ENCODE data around the gene NPHP1.
"Not testable (repeated sequence)": the region's sequence is repeated elsewhere in the genome, so short reads cannot be mapped to it uniquely, and the experiment has no call there.

NPHP1 gene

GRCh38 chr2:110197452-110197851, 7.4 kb downstream of the NPHP1 start:
- DNase-seq (ENCODE audit: low read depth in 2 of 2): no peak

- not testable (repeated sequence) for DNase-seq (ENCODE audit: low read depth in 2 of 2)
Observed at GRCh38 chr2:110190169-110190568, 14.6 kb downstream of the NPHP1 start.

GRCh38 chr2:110182449-110182848, 22.4 kb downstream of the NPHP1 start:
- no peak for DNase-seq (ENCODE audit: low read depth in 2 of 2)

- DNase-seq (ENCODE audit: low read depth in 2 of 2): no peak
Observed at GRCh38 chr2:110180036-110180435, 24.8 kb downstream of the NPHP1 start.

GRCh38 chr2:110173523-110173922, 31.3 kb downstream of the NPHP1 start:
- DNase-seq (ENCODE audit: low read depth in 2 of 2): no peak

- no peak for DNase-seq (ENCODE audit: low read depth in 2 of 2)
Observed at GRCh38 chr2:110172506-110172905, 32.3 kb downstream of the NPHP1 start.

GRCh38 chr2:110170102-110170501, 34.7 kb downstream of the NPHP1 start:
- DNase-seq (ENCODE audit: low read depth in 2 of 2): no peak

GRCh38 chr2:110167326-110168000, 37.4 kb downstream of the NPHP1 start:
- no peak for DNase-seq (ENCODE audit: low read depth in 2 of 2)

- DNase-seq (ENCODE audit: low read depth in 2 of 2): no peak
Observed at GRCh38 chr2:110166266-110166665, 38.5 kb downstream of the NPHP1 start.

GRCh38 chr2:110157153-110157793, 47.5 kb downstream of the NPHP1 start:
- no peak for DNase-seq (ENCODE audit: low read depth in 2 of 2)

- DNase-seq (ENCODE audit: low read depth in 2 of 2): not testable (repeated sequence)
Observed at GRCh38 chr2:110154828-110155227, 50.0 kb downstream of the NPHP1 start.

GRCh38 chr2:110154188-110154587, 50.6 kb downstream of the NPHP1 start:
- DNase-seq (ENCODE audit: low read depth in 2 of 2): not testable (repeated sequence)

GRCh38 chr2:110153416-110153815, 51.4 kb downstream of the NPHP1 start:
- no peak for DNase-seq (ENCODE audit: low read depth in 2 of 2)

GRCh38 chr2:110152943-110153342, 51.9 kb downstream of the NPHP1 start:
- no peak for DNase-seq (ENCODE audit: low read depth in 2 of 2)

GRCh38 chr2:110149330-110150220, 55.2 kb downstream of the NPHP1 start:
- no peak for DNase-seq (ENCODE audit: low read depth in 2 of 2)

GRCh38 chr2:110146945-110147332, 57.9 kb downstream of the NPHP1 start:
- no peak for DNase-seq (ENCODE audit: low read depth in 2 of 2)

GRCh38 chr2:110146183-110146944, 58.4 kb downstream of the NPHP1 start:
- no peak for DNase-seq (ENCODE audit: low read depth in 2 of 2)

- no peak for DNase-seq (ENCODE audit: low read depth in 2 of 2)
Observed at GRCh38 chr2:110143982-110144381, 60.8 kb downstream of the NPHP1 start.

GRCh38 chr2:110140401-110140800, 64.4 kb downstream of the NPHP1 start:
- DNase-seq (ENCODE audit: low read depth in 2 of 2): no peak

- DNase-seq (ENCODE audit: low read depth in 2 of 2): no peak
Observed at GRCh38 chr2:110134025-110134424, 70.8 kb downstream of the NPHP1 start.

- no peak for DNase-seq (ENCODE audit: low read depth in 2 of 2)
Observed at GRCh38 chr2:110131166-110131565, 73.6 kb downstream of the NPHP1 start.

GRCh38 chr2:110130757-110131156, 74.1 kb downstream of the NPHP1 start:
- DNase-seq (ENCODE audit: low read depth in 2 of 2): no peak
